ENCODE data around the gene PTMA. TPM values are rescaled to one million over a fixed set of nuclear protein-coding genes. Genes with fewer than 3 reads are reported as not detected.

PTMA gene
- total RNA-seq, 1 experiment from 2014 or later, result 713 TPM

DNA sequence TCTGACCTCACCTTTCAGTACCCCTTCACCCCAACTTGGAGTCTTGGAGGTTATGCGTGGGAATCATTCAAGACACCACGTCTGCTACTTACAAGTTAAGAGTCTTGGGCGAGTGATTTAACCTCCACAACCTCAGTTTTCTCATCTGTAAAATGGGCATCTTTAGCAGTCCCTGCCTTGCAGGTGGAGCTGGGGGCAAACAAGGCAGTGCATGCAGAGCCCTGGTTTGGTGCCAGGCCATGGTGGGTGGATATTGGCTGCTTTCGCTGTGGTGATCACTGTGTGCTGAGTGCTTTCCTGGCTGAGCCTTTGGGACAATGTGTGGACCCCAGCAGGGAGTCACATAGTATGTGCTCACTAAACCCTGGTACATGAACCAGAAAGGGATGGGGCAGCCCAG, 20.4 kb upstream of the PTMA start:
- no peaks in the 10 kb centered on the region for H3K9me3 Mint-ChIP-seq (ENCODE audit: unreplicated experiment)
- BruUV-seq (replicated peaks), result no TSS peak
- ChIA-PET CTCF (interaction anchor here (1.3 kb wide), 1 partner anchor 13 kb away, joined by 5 read pairs; no protein-coding TSS in a partner anchor), POLR2A (interaction anchor here (0.6 kb wide), 1 partner anchor 45 kb away, joined by 3 read pairs; no protein-coding TSS in a partner anchor)
- intact Hi-C loops (cut with micrococcal nuclease), result no loop called here
- H3K4me1 Mint-ChIP-seq (ENCODE audit: insufficient read depth, unreplicated experiment), result peaks cover 3% of the 10 kb centered on the region
- no peak for DNase-seq (ENCODE audit: unreplicated experiment)
- H3K4me3 Mint-ChIP-seq (ENCODE audit: unreplicated experiment), result no peak overlapping the region
- no peak overlapping the region for H3K27ac Mint-ChIP-seq (ENCODE audit: low read depth, unreplicated experiment)
- H3K27me3 Mint-ChIP-seq (ENCODE audit: insufficient read depth, unreplicated experiment), result no peaks in the 10 kb centered on the region
- peaks cover 6% of the 10 kb centered on the region for H3K36me3 Mint-ChIP-seq (ENCODE audit: insufficient read depth, unreplicated experiment)
- TF ChIP-seq, protein P1, sequence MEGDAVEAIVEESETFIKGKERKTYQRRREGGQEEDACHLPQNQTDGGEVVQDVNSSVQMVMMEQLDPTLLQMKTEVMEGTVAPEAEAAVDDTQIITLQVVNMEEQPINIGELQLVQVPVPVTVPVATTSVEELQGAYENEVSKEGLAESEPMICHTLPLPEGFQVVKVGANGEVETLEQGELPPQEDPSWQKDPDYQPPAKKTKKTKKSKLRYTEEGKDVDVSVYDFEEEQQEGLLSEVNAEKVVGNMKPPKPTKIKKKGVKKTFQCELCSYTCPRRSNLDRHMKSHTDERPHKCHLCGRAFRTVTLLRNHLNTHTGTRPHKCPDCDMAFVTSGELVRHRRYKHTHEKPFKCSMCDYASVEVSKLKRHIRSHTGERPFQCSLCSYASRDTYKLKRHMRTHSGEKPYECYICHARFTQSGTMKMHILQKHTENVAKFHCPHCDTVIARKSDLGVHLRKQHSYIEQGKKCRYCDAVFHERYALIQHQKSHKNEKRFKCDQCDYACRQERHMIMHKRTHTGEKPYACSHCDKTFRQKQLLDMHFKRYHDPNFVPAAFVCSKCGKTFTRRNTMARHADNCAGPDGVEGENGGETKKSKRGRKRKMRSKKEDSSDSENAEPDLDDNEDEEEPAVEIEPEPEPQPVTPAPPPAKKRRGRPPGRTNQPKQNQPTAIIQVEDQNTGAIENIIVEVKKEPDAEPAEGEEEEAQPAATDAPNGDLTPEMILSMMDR (IDR thresholded peaks at IDR 0.05; ENCODE audit: unreplicated experiment), result no peak

DNA sequence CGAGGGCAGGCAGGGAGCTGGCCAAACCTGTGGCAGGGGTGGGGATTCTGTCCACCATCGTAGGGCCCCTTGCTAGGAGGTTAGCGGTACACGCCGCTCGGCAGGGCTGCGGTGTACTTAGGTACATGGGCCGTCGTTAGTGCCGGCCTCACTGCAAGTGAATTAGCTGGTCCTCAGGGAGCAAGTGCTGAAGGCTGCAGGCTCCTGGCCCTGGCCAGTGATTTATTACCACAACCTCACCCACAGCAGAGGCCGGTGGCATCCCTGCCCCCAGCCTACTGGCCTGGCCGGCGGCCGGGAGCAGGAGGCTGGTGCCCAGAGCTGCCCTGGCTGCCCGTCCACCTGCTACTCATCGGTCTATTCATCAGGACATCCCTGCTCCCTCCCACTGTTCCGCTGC, 19.6 kb upstream of the PTMA start:
- CTCF ChIA-PET, result interaction anchor here (0.8 to 1.3 kb wide), 3 partner anchors 14 to 112 kb away, joined by 4 to 5 read pairs (median 4); no protein-coding TSS in a partner anchor
- Mint-ChIP-seq H3K27me3 (ENCODE audit: insufficient read depth, unreplicated experiment) (no peaks in the 10 kb centered on the region), H3K27ac (ENCODE audit: low read depth, unreplicated experiment) (no peak overlapping the region), H3K4me1 (ENCODE audit: insufficient read depth, unreplicated experiment) (peaks cover 3% of the 10 kb centered on the region), H3K36me3 (ENCODE audit: insufficient read depth, unreplicated experiment) (peaks cover 6% of the 10 kb centered on the region), H3K9me3 (ENCODE audit: unreplicated experiment) (no peaks in the 10 kb centered on the region), H3K4me3 (ENCODE audit: unreplicated experiment) (no peak overlapping the region)
- intact Hi-C loops (cut with micrococcal nuclease), result no loop called here
- TF ChIP-seq, protein P1 (IDR thresholded peaks at IDR 0.05; ENCODE audit: unreplicated experiment), result no peak
- no TSS peak for BruUV-seq (replicated peaks)
- POLR2A ChIA-PET, result interaction anchor here (1.1 kb wide), 1 partner anchor 25 kb away, joined by 3 read pairs; no protein-coding TSS in a partner anchor
- DNase-seq (ENCODE audit: unreplicated experiment), result no peak

DNA sequence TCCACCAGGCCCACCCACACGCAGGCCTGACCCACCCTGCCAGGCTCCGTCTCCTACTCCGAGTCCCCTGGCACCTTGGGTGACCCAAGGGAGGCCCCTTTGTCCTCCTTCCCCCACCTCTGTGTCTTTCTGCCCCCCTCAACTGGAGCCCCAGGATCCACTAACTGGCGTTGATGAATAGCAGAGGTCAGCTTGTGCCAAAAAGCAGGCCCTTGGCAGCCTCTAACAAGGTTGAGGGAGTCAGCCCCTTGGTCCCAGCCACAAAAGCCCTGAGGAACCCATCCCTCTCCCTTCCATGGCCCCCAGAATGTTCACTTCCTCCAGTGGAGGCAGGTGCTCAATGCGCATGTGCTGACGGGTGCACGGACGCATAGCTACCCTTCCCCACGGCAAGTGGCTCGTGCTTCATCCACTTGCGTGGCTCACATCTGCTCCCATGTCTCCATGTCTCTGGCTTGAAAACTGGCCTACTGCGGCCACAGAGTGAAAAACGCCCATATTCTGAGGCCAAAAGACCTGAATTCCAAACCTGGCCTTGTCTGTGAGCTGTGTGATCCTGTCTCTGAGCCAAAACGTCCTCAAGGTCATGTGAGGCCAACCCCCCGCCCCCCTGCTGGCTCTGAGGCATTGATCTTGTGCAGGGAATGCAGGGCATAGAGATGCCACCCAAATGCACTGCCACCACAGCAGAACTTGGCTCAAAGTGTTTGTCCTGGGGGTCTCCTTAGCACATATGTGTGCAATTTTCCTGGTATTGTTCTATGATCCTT, 19.0 kb upstream of the PTMA start:
- ChIA-PET CTCF (interaction anchor here (0.7 to 1.3 kb wide), 5 partner anchors 12 to 991 kb away, joined by 3 to 5 read pairs (median 4); no protein-coding TSS in a partner anchor), POLR2A (interaction anchor here (1.1 kb wide), 2 partner anchors 14 to 25 kb away, joined by 3 read pairs; no protein-coding TSS in a partner anchor)
- DNase-seq (ENCODE audit: unreplicated experiment), result no peak
- Mint-ChIP-seq H3K27ac (ENCODE audit: low read depth, unreplicated experiment) (no peak overlapping the region), H3K4me3 (ENCODE audit: unreplicated experiment) (no peak overlapping the region), H3K4me1 (ENCODE audit: insufficient read depth, unreplicated experiment) (peaks cover 3% of the 10 kb centered on the region), H3K36me3 (ENCODE audit: insufficient read depth, unreplicated experiment) (peaks cover 6% of the 10 kb centered on the region), H3K9me3 (ENCODE audit: unreplicated experiment) (no peaks in the 10 kb centered on the region), H3K27me3 (ENCODE audit: insufficient read depth, unreplicated experiment) (no peaks in the 10 kb centered on the region)
- intact Hi-C loops (cut with micrococcal nuclease), result no loop called here
- BruUV-seq (replicated peaks), result no TSS peak
- TF ChIP-seq, protein P1 (IDR thresholded peaks at IDR 0.05; ENCODE audit: unreplicated experiment), result no peak

DNA sequence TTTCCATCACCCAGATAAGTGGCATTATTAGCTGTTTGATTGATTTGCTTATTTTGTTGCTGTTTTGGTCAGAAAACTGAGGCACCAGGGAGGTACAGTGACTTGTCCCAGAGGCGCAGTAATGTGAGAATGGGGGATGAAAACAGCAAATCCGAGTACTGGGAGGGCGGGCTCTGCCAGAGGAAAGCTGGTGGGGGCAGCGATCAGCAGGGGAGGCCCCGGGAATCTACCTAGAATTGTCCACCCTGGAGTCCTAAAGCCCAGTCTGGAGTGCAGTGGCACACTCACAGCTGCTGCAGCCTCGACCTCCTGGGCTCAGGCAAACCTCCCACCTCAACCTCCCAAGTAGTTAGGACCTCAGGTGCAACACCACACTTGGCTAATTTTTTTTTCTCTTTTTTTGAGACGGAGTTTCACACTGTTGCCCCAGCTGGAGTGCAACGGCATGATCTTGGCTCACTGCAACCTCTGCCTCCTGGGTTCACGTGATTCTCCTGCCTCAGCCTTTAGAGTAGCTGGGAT, 17.0 kb upstream of the PTMA start:
- Mint-ChIP-seq H3K27me3 (ENCODE audit: insufficient read depth, unreplicated experiment) (no peaks in the 10 kb centered on the region), H3K27ac (ENCODE audit: low read depth, unreplicated experiment) (no peak overlapping the region), H3K4me3 (ENCODE audit: unreplicated experiment) (no peak overlapping the region), H3K36me3 (ENCODE audit: insufficient read depth, unreplicated experiment) (peaks cover 6% of the 10 kb centered on the region), H3K4me1 (ENCODE audit: insufficient read depth, unreplicated experiment) (no peaks in the 10 kb centered on the region), H3K9me3 (ENCODE audit: unreplicated experiment) (no peaks in the 10 kb centered on the region)
- POLR2A ChIA-PET, result interaction anchor here (1.0 kb wide), 1 partner anchor 100 kb away, joined by 3 read pairs; no protein-coding TSS in a partner anchor
- no TSS peak for BruUV-seq (replicated peaks)
- TF ChIP-seq, protein P1 (IDR thresholded peaks at IDR 0.05; ENCODE audit: unreplicated experiment), result no peak
- CTCF ChIA-PET, result interaction anchor here (1.1 to 1.3 kb wide), 3 partner anchors 14 to 25 kb away, joined by 3 to 4 read pairs (median 3); no protein-coding TSS in a partner anchor
- no peak for DNase-seq (ENCODE audit: unreplicated experiment)
- intact Hi-C loops (cut with micrococcal nuclease), result no loop called here

Measured in MCF 10A (cell line).